ENCODE data around the gene PLCB1.

PLCB1 gene

GRCh38 chr20:8504030-8504429 is 372.0 kb downstream of the PLCB1 start:
- TF ChIP-seq CTCF (IDR thresholded peaks at IDR 0.05; ENCODE audit: borderline replicate concordance, extremely low read depth, low read length, poor library complexity, severe bottlenecking) (no peak), EZH2 (IDR thresholded peaks at IDR 0.05; ENCODE audit: borderline replicate concordance, low read depth, low read length, severe bottlenecking) (no peak)
- no peaks in the 10 kb centered on the region for H3K27me3 ChIP-seq (ENCODE audit: insufficient read depth, low read length, poor library complexity)
- ATAC-seq (ENCODE audit: insufficient read depth, low read depth) (no peak), DNase-seq (no peak)
- peaks cover 3% of the 10 kb centered on the region; the same call in 1 of the 2 replicates for H3K79me2 ChIP-seq (ENCODE audit: insufficient read depth, low read length)
- no peak overlapping the region for H2AFZ ChIP-seq (ENCODE audit: low read depth, low read length)
- no peak overlapping the region for H3K4me3 ChIP-seq (ENCODE audit: low read depth in 1 of 2, low read length in 2 of 2)
- no peak overlapping the region for H3K4me2 ChIP-seq (ENCODE audit: insufficient read depth, low read length)
- H3K4me1 ChIP-seq (ENCODE audit: insufficient read depth, low read length), result peaks cover 5% of the 10 kb centered on the region; the same call in 1 of the 2 replicates
- H3K9ac ChIP-seq (ENCODE audit: low read depth, low read length), result no peak overlapping the region
- H3K36me3 ChIP-seq (ENCODE audit: insufficient read depth, low read length), result no peaks in the 10 kb centered on the region
- H3K27ac ChIP-seq (ENCODE audit: low read length), result no peak overlapping the region
- H3K9me3 ChIP-seq (ENCODE audit: insufficient read depth, low read length, severe bottlenecking), result no peaks in the 10 kb centered on the region
- H4K20me1 ChIP-seq (ENCODE audit: insufficient read depth, low read length), result no peaks in the 10 kb centered on the region

GRCh38 chr20:8505476-8506200 is 373.6 kb downstream of the PLCB1 start:
- no peak overlapping the region for H3K9ac ChIP-seq (ENCODE audit: low read depth, low read length)
- no peak overlapping the region for H3K4me3 ChIP-seq (ENCODE audit: low read depth in 1 of 2, low read length in 2 of 2)
- H3K36me3 ChIP-seq (ENCODE audit: insufficient read depth, low read length), result no peaks in the 10 kb centered on the region
- H4K20me1 ChIP-seq (ENCODE audit: insufficient read depth, low read length), result no peaks in the 10 kb centered on the region
- no peaks in the 10 kb centered on the region; the same call in 1 of the 2 replicates for H3K79me2 ChIP-seq (ENCODE audit: insufficient read depth, low read length)
- no peaks in the 10 kb centered on the region for H3K4me1 ChIP-seq (ENCODE audit: insufficient read depth, low read length)
- no peak for TF ChIP-seq CTCF (IDR thresholded peaks at IDR 0.05; ENCODE audit: borderline replicate concordance, extremely low read depth, low read length, poor library complexity, severe bottlenecking)
- TF ChIP-seq EZH2 (IDR thresholded peaks at IDR 0.05; ENCODE audit: borderline replicate concordance, low read depth, low read length, severe bottlenecking), result no peak
- no peak overlapping the region for H3K4me2 ChIP-seq (ENCODE audit: insufficient read depth, low read length)
- no peaks in the 10 kb centered on the region for H3K9me3 ChIP-seq (ENCODE audit: insufficient read depth, low read length, severe bottlenecking)
- H3K27me3 ChIP-seq (ENCODE audit: insufficient read depth, low read length, poor library complexity), result no peaks in the 10 kb centered on the region
- ATAC-seq (ENCODE audit: insufficient read depth, low read depth) (no peak), DNase-seq (no peak)
- no peak overlapping the region for H2AFZ ChIP-seq (ENCODE audit: low read depth, low read length)
- H3K27ac ChIP-seq (ENCODE audit: low read length), result no peak overlapping the region

- H4K20me1 ChIP-seq (ENCODE audit: insufficient read depth, low read length), result no peaks in the 10 kb centered on the region
- ATAC-seq (ENCODE audit: insufficient read depth, low read depth), result no peak
- no peaks in the 10 kb centered on the region for H3K27me3 ChIP-seq (ENCODE audit: insufficient read depth, low read length, poor library complexity)
- H3K4me3 ChIP-seq (ENCODE audit: low read depth in 1 of 2, low read length in 2 of 2), result no peak overlapping the region
- H3K36me3 ChIP-seq (ENCODE audit: insufficient read depth, low read length), result no peaks in the 10 kb centered on the region
- DNase-seq, result no peak
- H3K9ac ChIP-seq (ENCODE audit: low read depth, low read length), result no peak overlapping the region
- no peaks in the 10 kb centered on the region for H3K4me1 ChIP-seq (ENCODE audit: insufficient read depth, low read length)
- no peak overlapping the region for H3K27ac ChIP-seq (ENCODE audit: low read length)
- no peak for TF ChIP-seq EZH2 (IDR thresholded peaks at IDR 0.05; ENCODE audit: borderline replicate concordance, low read depth, low read length, severe bottlenecking)
- H3K79me2 ChIP-seq (ENCODE audit: insufficient read depth, low read length), result no peaks in the 10 kb centered on the region; the same call in 1 of the 2 replicates
- H2AFZ ChIP-seq (ENCODE audit: low read depth, low read length), result no peak overlapping the region
- no peak overlapping the region for H3K4me2 ChIP-seq (ENCODE audit: insufficient read depth, low read length)
- no peaks in the 10 kb centered on the region for H3K9me3 ChIP-seq (ENCODE audit: insufficient read depth, low read length, severe bottlenecking)
These were observed 375.2 kb downstream of the PLCB1 start for GRCh38 chr20:8507231-8507630.

GRCh38 chr20:8509809-8510208 is 377.7 kb downstream of the PLCB1 start:
- DNase-seq (no peak), ATAC-seq (ENCODE audit: insufficient read depth, low read depth) (no peak)
- Histone ChIP-seq H3K27ac (ENCODE audit: low read length) (no peak overlapping the region), H3K4me1 (ENCODE audit: insufficient read depth, low read length) (no peaks in the 10 kb centered on the region), H2AFZ (ENCODE audit: low read depth, low read length) (no peak overlapping the region), H4K20me1 (ENCODE audit: insufficient read depth, low read length) (no peaks in the 10 kb centered on the region), H3K4me2 (ENCODE audit: insufficient read depth, low read length) (no peak overlapping the region), H3K4me3 (ENCODE audit: low read depth in 1 of 2, low read length in 2 of 2) (no peak overlapping the region), H3K9me3 (ENCODE audit: insufficient read depth, low read length, severe bottlenecking) (no peaks in the 10 kb centered on the region), H3K9ac (ENCODE audit: low read depth, low read length) (no peak overlapping the region), H3K27me3 (ENCODE audit: insufficient read depth, low read length, poor library complexity) (no peaks in the 10 kb centered on the region), H3K36me3 (ENCODE audit: insufficient read depth, low read length) (no peaks in the 10 kb centered on the region), H3K79me2 (ENCODE audit: insufficient read depth, low read length) (no peaks in the 10 kb centered on the region; the same call in 1 of the 2 replicates)
- TF ChIP-seq CTCF (IDR thresholded peaks at IDR 0.05; ENCODE audit: borderline replicate concordance, extremely low read depth, low read length, poor library complexity, severe bottlenecking) (no peak), EZH2 (IDR thresholded peaks at IDR 0.05; ENCODE audit: borderline replicate concordance, low read depth, low read length, severe bottlenecking) (no peak)
